Measurements from ENCODE around the gene CSTF1. TPM values are rescaled to one million over a fixed set of nuclear protein-coding genes. Genes with fewer than 3 reads are reported as not detected.
A peak's percentile ranks its signal among the peaks of the same experiment; 100 is the strongest.

Gene CSTF1
- total RNA-seq, 1 donor from 2014 or later = 20.9 TPM

- Histone ChIP-seq H3K36me3 (ENCODE audit: control insufficient read depth in 3 of 3, insufficient read depth in 3 of 3, low read length in 3 of 3) (peaks cover 2 to 5% (median 5%) of the 10 kb centered on the region in 3 donors), H3K27ac (ENCODE audit: low read depth, low read length) (no peak overlapping the region), H3K9ac (ENCODE audit: low read depth in 1 of 3, low read length in 3 of 3) (no peak overlapping the region), H3K9me3 (ENCODE audit: control insufficient read depth in 3 of 3, low read length in 3 of 3) (no peaks in the 10 kb centered on the region), H3K27me3 (ENCODE audit: control insufficient read depth in 3 of 3, insufficient read depth in 3 of 3, low read length in 3 of 3) (no peaks in the 10 kb centered on the region), H3K4me3 (ENCODE audit: low read length in 3 of 3) (no peak overlapping the region), H3K4me1 (ENCODE audit: control insufficient read depth in 3 of 3, insufficient read depth in 3 of 3, low read length in 3 of 3) (peaks cover 3 to 9% (median 5%) of the 10 kb centered on the region in 3 donors)
Measured at GRCh38 chr20:56412949-56413348, 20.5 kb downstream of the CSTF1 start.

- H3K27ac ChIP-seq (ENCODE audit: low read depth, low read length) = no peak overlapping the region
- H3K4me1 ChIP-seq (ENCODE audit: control insufficient read depth in 3 of 3, insufficient read depth in 3 of 3, low read length in 3 of 3) = peaks cover 3 to 11% (median 5%) of the 10 kb centered on the region in 3 donors
- peaks cover 0 to 5% (median 2%) of the 10 kb centered on the region in 3 donors for H3K36me3 ChIP-seq (ENCODE audit: control insufficient read depth in 3 of 3, insufficient read depth in 3 of 3, low read length in 3 of 3)
- H3K4me3 ChIP-seq (ENCODE audit: low read length in 3 of 3) = no peak overlapping the region
- no peaks in the 10 kb centered on the region for H3K27me3 ChIP-seq (ENCODE audit: control insufficient read depth in 3 of 3, insufficient read depth in 3 of 3, low read length in 3 of 3)
- no peak overlapping the region for H3K9ac ChIP-seq (ENCODE audit: low read depth in 1 of 3, low read length in 3 of 3)
- H3K9me3 ChIP-seq (ENCODE audit: control insufficient read depth in 3 of 3, low read length in 3 of 3) = no peaks in the 10 kb centered on the region
Measured at GRCh38 chr20:56414842-56415765, 22.7 kb downstream of the CSTF1 start.

GRCh38 chr20:56417402-56417801, 25.0 kb downstream of the CSTF1 start:
- Histone ChIP-seq H3K27me3 (ENCODE audit: control insufficient read depth in 3 of 3, insufficient read depth in 3 of 3, low read length in 3 of 3) (no peaks in the 10 kb centered on the region), H3K27ac (ENCODE audit: low read depth, low read length) (no peak overlapping the region), H3K36me3 (ENCODE audit: control insufficient read depth in 3 of 3, insufficient read depth in 3 of 3, low read length in 3 of 3) (peaks cover 0 to 5% (median 2%) of the 10 kb centered on the region in 3 donors), H3K9ac (ENCODE audit: low read depth in 1 of 3, low read length in 3 of 3) (no peak overlapping the region), H3K9me3 (ENCODE audit: control insufficient read depth in 3 of 3, low read length in 3 of 3) (no peaks in the 10 kb centered on the region), H3K4me1 (ENCODE audit: control insufficient read depth in 3 of 3, insufficient read depth in 3 of 3, low read length in 3 of 3) (peaks cover 0 to 6% (median 0%) of the 10 kb centered on the region in 3 donors), H3K4me3 (ENCODE audit: low read length in 3 of 3) (no peak overlapping the region)

DNA sequence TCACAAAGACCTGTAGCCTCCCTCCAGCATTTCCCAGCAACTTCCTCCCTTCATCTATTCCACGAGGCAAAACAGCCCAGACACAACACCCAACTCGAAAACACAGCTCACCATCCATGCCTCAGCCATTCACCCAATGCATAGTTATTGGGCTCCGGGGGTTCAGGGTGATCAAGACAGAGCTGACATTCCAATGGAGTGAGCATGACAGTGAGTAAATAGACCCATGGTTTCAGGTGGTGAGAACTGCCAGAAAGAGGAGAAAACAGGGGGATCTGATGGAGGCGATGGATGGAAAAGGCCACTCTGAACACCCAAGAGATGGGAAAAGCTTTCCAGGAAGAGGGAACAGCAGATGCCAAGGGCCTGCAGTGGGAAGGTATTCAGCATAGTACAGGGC, 25.5 kb downstream of the CSTF1 start:
- Histone ChIP-seq H3K4me1 (ENCODE audit: control insufficient read depth in 3 of 3, insufficient read depth in 3 of 3, low read length in 3 of 3) (peaks cover 0 to 6% (median 0%) of the 10 kb centered on the region in 3 donors), H3K36me3 (ENCODE audit: control insufficient read depth in 3 of 3, insufficient read depth in 3 of 3, low read length in 3 of 3) (peaks cover 0 to 5% (median 0%) of the 10 kb centered on the region in 3 donors), H3K27ac (ENCODE audit: low read depth, low read length) (peak overlapping the region; percentile 23), H3K9me3 (ENCODE audit: control insufficient read depth in 3 of 3, low read length in 3 of 3) (no peaks in the 10 kb centered on the region), H3K4me3 (ENCODE audit: low read length in 3 of 3) (no peak overlapping the region), H3K27me3 (ENCODE audit: control insufficient read depth in 3 of 3, insufficient read depth in 3 of 3, low read length in 3 of 3) (no peaks in the 10 kb centered on the region), H3K9ac (ENCODE audit: low read depth in 1 of 3, low read length in 3 of 3) (no peak overlapping the region)

DNA sequence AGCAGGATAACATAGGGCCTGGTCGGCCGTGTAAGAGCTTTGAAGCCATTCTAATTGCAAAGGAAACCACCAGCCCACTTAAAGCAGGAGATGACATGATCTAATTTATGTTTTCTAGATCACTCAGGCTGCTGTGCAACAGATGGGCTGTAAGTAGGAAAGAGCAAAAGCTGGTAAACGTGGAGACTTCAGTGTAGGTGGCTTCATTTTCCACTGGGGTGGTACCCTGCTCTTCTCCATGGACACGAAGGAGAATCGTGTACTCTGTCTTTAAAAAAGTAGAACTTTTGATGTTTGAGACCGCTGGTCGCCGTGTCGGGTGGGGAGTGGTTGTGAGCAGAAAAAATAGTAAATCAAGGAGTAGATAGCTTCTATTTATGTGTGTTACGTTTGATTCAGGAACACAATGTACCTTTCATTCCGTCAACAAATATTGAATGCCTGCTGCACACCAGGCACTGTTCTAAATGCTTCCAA, 26.0 kb downstream of the CSTF1 start:
- H3K27ac ChIP-seq (ENCODE audit: low read depth, low read length) = peak overlapping the region; percentile 23
- H3K27me3 ChIP-seq (ENCODE audit: control insufficient read depth in 3 of 3, insufficient read depth in 3 of 3, low read length in 3 of 3) = no peaks in the 10 kb centered on the region
- H3K4me1 ChIP-seq (ENCODE audit: control insufficient read depth in 3 of 3, insufficient read depth in 3 of 3, low read length in 3 of 3) = peaks cover 0 to 6% (median 0%) of the 10 kb centered on the region in 3 donors
- no peak overlapping the region for H3K4me3 ChIP-seq (ENCODE audit: low read length in 3 of 3)
- no peaks in the 10 kb centered on the region for H3K9me3 ChIP-seq (ENCODE audit: control insufficient read depth in 3 of 3, low read length in 3 of 3)
- peaks cover 0 to 5% (median 0%) of the 10 kb centered on the region in 3 donors for H3K36me3 ChIP-seq (ENCODE audit: control insufficient read depth in 3 of 3, insufficient read depth in 3 of 3, low read length in 3 of 3)
- no peak overlapping the region for H3K9ac ChIP-seq (ENCODE audit: low read depth in 1 of 3, low read length in 3 of 3)

- H3K27ac ChIP-seq (ENCODE audit: low read depth, low read length) = no peak overlapping the region
- peaks cover 0 to 6% (median 0%) of the 10 kb centered on the region in 3 donors for H3K4me1 ChIP-seq (ENCODE audit: control insufficient read depth in 3 of 3, insufficient read depth in 3 of 3, low read length in 3 of 3)
Measured at GRCh38 chr20:56420028-56420427, 27.6 kb downstream of the CSTF1 start.

GRCh38 chr20:56420940-56421688, 28.7 kb downstream of the CSTF1 start:
- Histone ChIP-seq H3K9ac (ENCODE audit: low read depth in 1 of 3, low read length in 3 of 3) (no peak overlapping the region), H3K27ac (ENCODE audit: low read depth, low read length) (no peak overlapping the region), H3K4me3 (ENCODE audit: low read length in 3 of 3) (no peak overlapping the region), H3K27me3 (ENCODE audit: control insufficient read depth in 3 of 3, insufficient read depth in 3 of 3, low read length in 3 of 3) (no peaks in the 10 kb centered on the region), H3K36me3 (ENCODE audit: control insufficient read depth in 3 of 3, insufficient read depth in 3 of 3, low read length in 3 of 3) (no peaks in the 10 kb centered on the region), H3K4me1 (ENCODE audit: control insufficient read depth in 3 of 3, insufficient read depth in 3 of 3, low read length in 3 of 3) (peaks cover 0 to 6% (median 0%) of the 10 kb centered on the region in 3 donors), H3K9me3 (ENCODE audit: control insufficient read depth in 3 of 3, low read length in 3 of 3) (no peaks in the 10 kb centered on the region)

More at GRCh38 chr20:56420028-56420427, 27.6 kb downstream of the CSTF1 start:
- Histone ChIP-seq H3K27me3 (ENCODE audit: control insufficient read depth in 3 of 3, insufficient read depth in 3 of 3, low read length in 3 of 3) (no peaks in the 10 kb centered on the region), H3K36me3 (ENCODE audit: control insufficient read depth in 3 of 3, insufficient read depth in 3 of 3, low read length in 3 of 3) (peaks cover 0 to 5% (median 0%) of the 10 kb centered on the region in 3 donors), H3K9me3 (ENCODE audit: control insufficient read depth in 3 of 3, low read length in 3 of 3) (no peaks in the 10 kb centered on the region), H3K9ac (ENCODE audit: low read depth in 1 of 3, low read length in 3 of 3) (no peak overlapping the region), H3K4me3 (ENCODE audit: low read length in 3 of 3) (no peak overlapping the region)

- Histone ChIP-seq H3K4me3 (ENCODE audit: low read length in 3 of 3) (no peak overlapping the region), H3K9ac (ENCODE audit: low read depth in 1 of 3, low read length in 3 of 3) (no peak overlapping the region), H3K27me3 (ENCODE audit: control insufficient read depth in 3 of 3, insufficient read depth in 3 of 3, low read length in 3 of 3) (no peaks in the 10 kb centered on the region), H3K4me1 (ENCODE audit: control insufficient read depth in 3 of 3, insufficient read depth in 3 of 3, low read length in 3 of 3) (peaks cover 0 to 6% (median 0%) of the 10 kb centered on the region in 3 donors), H3K36me3 (ENCODE audit: control insufficient read depth in 3 of 3, insufficient read depth in 3 of 3, low read length in 3 of 3) (no peaks in the 10 kb centered on the region), H3K9me3 (ENCODE audit: control insufficient read depth in 3 of 3, low read length in 3 of 3) (no peaks in the 10 kb centered on the region), H3K27ac (ENCODE audit: low read depth, low read length) (no peak overlapping the region)
Measured at GRCh38 chr20:56422076-56422823, 29.8 kb downstream of the CSTF1 start.

- H3K4me3 ChIP-seq (ENCODE audit: low read length in 3 of 3) = no peak overlapping the region
- no peak overlapping the region for H3K27ac ChIP-seq (ENCODE audit: low read depth, low read length)
- no peaks in the 10 kb centered on the region for H3K27me3 ChIP-seq (ENCODE audit: control insufficient read depth in 3 of 3, insufficient read depth in 3 of 3, low read length in 3 of 3)
- no peaks in the 10 kb centered on the region for H3K9me3 ChIP-seq (ENCODE audit: control insufficient read depth in 3 of 3, low read length in 3 of 3)
- no peak overlapping the region for H3K9ac ChIP-seq (ENCODE audit: low read depth in 1 of 3, low read length in 3 of 3)
- no peaks in the 10 kb centered on the region for H3K36me3 ChIP-seq (ENCODE audit: control insufficient read depth in 3 of 3, insufficient read depth in 3 of 3, low read length in 3 of 3)
- peaks cover 0 to 4% (median 0%) of the 10 kb centered on the region in 3 donors for H3K4me1 ChIP-seq (ENCODE audit: control insufficient read depth in 3 of 3, insufficient read depth in 3 of 3, low read length in 3 of 3)
Measured at GRCh38 chr20:56422824-56423189, 30.4 kb downstream of the CSTF1 start.
